K562 treated with DMSO at 1 percent for 4 hours (cell line): ENCODE results near the gene OR5H2. TPM values are rescaled to one million over a fixed set of nuclear protein-coding genes. Genes with fewer than 3 reads are reported as not detected.

Experiments
- total RNA-seq: library from RNA; unstranded; fragments of 300-600 nt; gene quantifications from 2 replicates; pipeline ENCODE4 v1.2.3, GENCODE V29; 2022; ENCODE audit not compliant: insufficient read depth

Gene OR5H2
- not detected in 2 replicates for total RNA-seq

GRCh38 chr3:98282205-98282604 is at the start of gene OR5H2:
OR5H2 (plus strand) TSS chr3:98282505; CDS start chr3:98282903, 398 bp downstream.

GRCh38 chr3:98263944-98264343 is 18.4 kb upstream of the OR5H2 start, which contains the start of gene OR5H6:
OR5H6 (plus strand) TSS chr3:98264244; CDS start chr3:98264333, 89 bp downstream.

Other genes starting within 250 kb of the OR5H2 start
- not detected in 2 replicates for gene GABRR3, start 247.2 kb upstream of the OR5H2 start, total RNA-seq
- not detected in 2 replicates for gene OR5AC2, start 195.3 kb upstream of the OR5H2 start, total RNA-seq
- not detected in 2 replicates for gene OR5H1, start 151.8 kb upstream of the OR5H2 start, total RNA-seq
- not detected in 2 replicates for gene OR5H14, start 135.0 kb upstream of the OR5H2 start, total RNA-seq
- not detected in 2 replicates for gene OR5H15, start 115.8 kb upstream of the OR5H2 start, total RNA-seq
- gene OR5H6, start 18.3 kb upstream of the OR5H2 start, total RNA-seq = not detected in 2 replicates
- not detected in 2 replicates for gene OR5K4, start 71.3 kb downstream of the OR5H2 start, total RNA-seq
- gene OR5K3, start 108.2 kb downstream of the OR5H2 start, total RNA-seq = not detected in 2 replicates
- not detected in 2 replicates for gene OR5K1, start 180.7 kb downstream of the OR5H2 start, total RNA-seq
- not detected in 2 replicates for gene OR5K2, start 215.2 kb downstream of the OR5H2 start, total RNA-seq
- 38.5 and 46.2 TPM in 2 replicates for gene CLDND1, start 240.4 kb downstream of the OR5H2 start, total RNA-seq
- gene GPR15, start 249.5 kb downstream of the OR5H2 start, total RNA-seq = not detected in 2 replicates